HepG2 (cell line): ENCODE results near the gene ASCC2. TPM values are rescaled to one million over a fixed set of nuclear protein-coding genes. Genes with fewer than 3 reads are reported as not detected.

ENCODE experiments used
- ARNT2 ChIP-seq: sonication (generic); formaldehyde crosslinking; IDR thresholded peaks from 2 replicates; pipeline ENCODE4 v1.8.0; 2022; ENCODE audit warnings: mild to moderate bottlenecking, low read depth, missing genetic modification reagents, moderate library complexity
- CC2D1A ChIP-seq: sonication (generic); formaldehyde crosslinking; IDR thresholded peaks from 2 replicates; pipeline ENCODE4 v1.8.1; 2023; ENCODE audit warnings: mild to moderate bottlenecking, missing genetic modification reagents
- FLYWCH1 ChIP-seq: sonication (generic); formaldehyde crosslinking; IDR thresholded peaks from 2 replicates; pipeline ENCODE4 v1.8.1; 2023; ENCODE audit warnings: mild to moderate bottlenecking, missing genetic modification reagents
- GTF2F1 ChIP-seq: fragments of 150-350 bp; IDR thresholded peaks from 2 replicates; pipeline ENCODE4 v1.6.1; 2014; ENCODE audit warnings: low read length
- HDAC2 ChIP-seq: sonication (generic); formaldehyde crosslinking; IDR thresholded peaks from 2 replicates; pipeline ENCODE4 v1.4.0; 2020; ENCODE audit warnings: missing genetic modification reagents
- KAT7 ChIP-seq: IDR thresholded peaks from 2 replicates; pipeline ENCODE4 v1.6.1; 2018; ENCODE audit warnings: borderline replicate concordance, missing compliant biosample characterization
- MIER2 ChIP-seq: IDR thresholded peaks from 2 replicates; pipeline ENCODE4 v1.6.1; 2016; ENCODE audit warnings: missing biosample characterization, missing genetic modification reagents
- REST ChIP-seq, 2 experiments: IDR thresholded peaks; 2 replicates each; pipeline ENCODE4 v1.6.1; 2011 to 2012; ENCODE audit warnings: low read length in 2 of 2, borderline replicate concordance in 1 of 2, low read depth in 1 of 2, mild to moderate bottlenecking in 1 of 2, moderate library complexity in 1 of 2
- RFX5 ChIP-seq: IDR thresholded peaks from 2 replicates; pipeline ENCODE4 v1.6.1; 2011; ENCODE audit warnings: low read depth, low read length, improper control_type of control experiment
- TBP ChIP-seq: sonication (generic); formaldehyde crosslinking; IDR thresholded peaks from 2 replicates; pipeline ENCODE4 v1.5.0; 2020; ENCODE audit warnings: missing genetic modification reagents
- ZNF674 ChIP-seq: sonication (generic); formaldehyde crosslinking; IDR thresholded peaks from 2 replicates; pipeline ENCODE4 v1.5.0; 2020; ENCODE audit warnings: low read depth, mild to moderate bottlenecking, missing genetic modification reagents
- ZNF773 ChIP-seq: sonication (generic); formaldehyde crosslinking; IDR thresholded peaks from 2 replicates; pipeline ENCODE4 v1.4.0; 2020; ENCODE audit warnings: missing genetic modification reagents, borderline replicate concordance
- polyA plus RNA-seq, 8 experiments: library from polyadenylated mRNA; depleted of rRNA in 3 of 8; stranded (reverse) in 7 of 8; unstranded in 1 of 8; fragments of >200 nt; fragmentation: Illumina TruSeq in 4 of 8; extraction: Trizol in 4 of 8; gene quantifications; 2 replicates each; pipeline versions ENCODE4 v1.2.1 to v1.2.3, GENCODE V29; 2011 to 2016; ENCODE audit warnings: low read depth in 4 of 8, missing spikeins in 1 of 8, mixed read lengths in 1 of 8; ENCODE audit not compliant: insufficient read depth in 1 of 8
- total RNA-seq, 5 experiments: library from RNA; depleted of rRNA; stranded (reverse); fragments of >200 nt; fragmentation: Illumina TruSeq; extraction: Trizol; gene quantifications; 2 replicates each; pipeline ENCODE4 v1.2.3, GENCODE V29; 2016; ENCODE audit warnings: low read depth in 1 of 5

Gene ASCC2
- total and polyA plus RNA-seq, 2 of the 13 experiments (the other 11 are each of a cell fraction or from before 2014, with no cell fraction given): 26.2 to 26.3 TPM

- TF ChIP-seq REST (IDR thresholded peaks at IDR 0.05; ENCODE audit: borderline replicate concordance in 1 of 2, low read depth in 1 of 2, low read length in 2 of 2) (no peak), KAT7 (CRISPR knock-in tag) (no peak), FLYWCH1 (CRISPR knock-in tag) (no peak), ZNF674 (CRISPR knock-in tag) (no peak), CC2D1A (CRISPR knock-in tag) (no peak), ZNF773 (CRISPR knock-in tag) (no peak), MIER2 (CRISPR knock-in tag) (no peak), ARNT2 (CRISPR knock-in tag) (no peak), GTF2F1 (no peak), TBP (CRISPR knock-in tag) (no peak), RFX5 (no peak), HDAC2 (CRISPR knock-in tag) (no peak)
Observed at GRCh38 chr22:29817724-29818123, 20.4 kb downstream of the ASCC2 start (continued).
